Measurements from ENCODE around the gene HNF4A.

GRCh38 chr20:44422083-44422482 lies 66.6 kb downstream of the HNF4A start:
- TF ChIP-seq, protein P1, sequence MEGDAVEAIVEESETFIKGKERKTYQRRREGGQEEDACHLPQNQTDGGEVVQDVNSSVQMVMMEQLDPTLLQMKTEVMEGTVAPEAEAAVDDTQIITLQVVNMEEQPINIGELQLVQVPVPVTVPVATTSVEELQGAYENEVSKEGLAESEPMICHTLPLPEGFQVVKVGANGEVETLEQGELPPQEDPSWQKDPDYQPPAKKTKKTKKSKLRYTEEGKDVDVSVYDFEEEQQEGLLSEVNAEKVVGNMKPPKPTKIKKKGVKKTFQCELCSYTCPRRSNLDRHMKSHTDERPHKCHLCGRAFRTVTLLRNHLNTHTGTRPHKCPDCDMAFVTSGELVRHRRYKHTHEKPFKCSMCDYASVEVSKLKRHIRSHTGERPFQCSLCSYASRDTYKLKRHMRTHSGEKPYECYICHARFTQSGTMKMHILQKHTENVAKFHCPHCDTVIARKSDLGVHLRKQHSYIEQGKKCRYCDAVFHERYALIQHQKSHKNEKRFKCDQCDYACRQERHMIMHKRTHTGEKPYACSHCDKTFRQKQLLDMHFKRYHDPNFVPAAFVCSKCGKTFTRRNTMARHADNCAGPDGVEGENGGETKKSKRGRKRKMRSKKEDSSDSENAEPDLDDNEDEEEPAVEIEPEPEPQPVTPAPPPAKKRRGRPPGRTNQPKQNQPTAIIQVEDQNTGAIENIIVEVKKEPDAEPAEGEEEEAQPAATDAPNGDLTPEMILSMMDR (tag by site-specific recombination; IDR thresholded peaks at IDR 0.05): no peak
- TF ChIP-seq ZBTB21 (tag by site-specific recombination; IDR thresholded peaks at IDR 0.05) (no peak), KLF10 (tag by site-specific recombination; IDR thresholded peaks at IDR 0.05) (no peak)
